Measurements from ENCODE around the gene CACNG3. TPM values are rescaled to one million over a fixed set of nuclear protein-coding genes. Genes with fewer than 3 reads are reported as not detected.

Gene CACNG3
- total RNA-seq, 1 experiment from 2014 or later, result not detected

- H4K8ac ChIP-seq (replicated peaks; ENCODE audit: insufficient read length, low read depth, low read length), result no peak overlapping the region
- H3K4ac ChIP-seq (ENCODE audit: low read depth, low read length), result no peak overlapping the region
Observed at GRCh38 chr16:24288516-24288915, 32.4 kb downstream of the CACNG3 start.

More at GRCh38 chr16:24288516-24288915, 32.4 kb downstream of the CACNG3 start:
- no peak for DNase-seq
- H2BK5ac ChIP-seq (ENCODE audit: insufficient read length, low read length), result no peak overlapping the region
- no peak overlapping the region for H3T11ph ChIP-seq (ENCODE audit: low read length)
- no peak overlapping the region for H3K4me2 ChIP-seq (ENCODE audit: insufficient read depth, insufficient read length, low read length)
- H2BK12ac ChIP-seq (ENCODE audit: insufficient read length, low read depth, low read length), result no peak overlapping the region
- Mint-ChIP-seq H3K9me3 (no peaks in the 10 kb centered on the region), H3K4me1 (peaks cover 4 to 10% of the 10 kb centered on the region in 2 experiments), H3K27me3 (ENCODE audit: low read depth) (peaks cover 21% of the 10 kb centered on the region), H3K27ac (no peak overlapping the region), H3K36me3 (ENCODE audit: insufficient read depth in 1 of 3, low read depth in 3 of 3) (no peaks in the 10 kb centered on the region), H3K4me3 (no peak overlapping the region)
- H2AK5ac ChIP-seq (ENCODE audit: insufficient read length, low read length), result no peak overlapping the region
- no CpG with 5 or more reads among the region's 2 CpGs for WGBS (ENCODE audit: extremely low coverage, insufficient read length, low lambda C conversion rate)
- no peak overlapping the region for H3K18ac ChIP-seq (ENCODE audit: insufficient read length, low read depth, low read length)
- H3K23ac ChIP-seq (ENCODE audit: insufficient read length, low read depth, low read length), result no peak overlapping the region
- TF ChIP-seq CTCF (conservative IDR thresholded peaks at IDR 0.05), result no peak
- no peak overlapping the region for H2BK20ac ChIP-seq (ENCODE audit: low read depth, low read length, poor library complexity, severe bottlenecking)
- peaks cover 2% of the 10 kb centered on the region; the same call in 1 of the 2 replicates for H3K4me1 ChIP-seq (ENCODE audit: insufficient read depth, low read length)
- H2BK120ac ChIP-seq (ENCODE audit: low read depth, low read length, poor library complexity, severe bottlenecking), result no peak overlapping the region
- H3K79me1 ChIP-seq (ENCODE audit: insufficient read depth, low read depth, low read length, poor library complexity, severe bottlenecking), result no peaks in the 10 kb centered on the region
- no peak overlapping the region for H3K9ac ChIP-seq (ENCODE audit: extremely low read depth, insufficient read length, low read length)
- no peak overlapping the region for H4K91ac ChIP-seq (ENCODE audit: insufficient read length, low read depth, low read length)
- H3K14ac ChIP-seq (ENCODE audit: insufficient read depth, low read length), result no peak overlapping the region
- H3K9me3 ChIP-seq (ENCODE audit: control insufficient read depth, low read depth, low read length), result no peaks in the 10 kb centered on the region
- H3K79me2 ChIP-seq (ENCODE audit: insufficient read depth, low read length), result no peaks in the 10 kb centered on the region
- H3K23me2 ChIP-seq (ENCODE audit: insufficient read length, low read depth, low read length, poor library complexity, severe bottlenecking), result no peaks in the 10 kb centered on the region
- no peak overlapping the region for H2AFZ ChIP-seq (ENCODE audit: low read length)
- no peak overlapping the region for H2BK15ac ChIP-seq (ENCODE audit: low read depth, low read length)
- H4K5ac ChIP-seq (ENCODE audit: insufficient read length, low read depth, low read length), result no peak overlapping the region
- no peak overlapping the region for H3K27ac ChIP-seq (ENCODE audit: insufficient read length, low read depth, low read length)
- no peaks in the 10 kb centered on the region for H3K27me3 ChIP-seq (ENCODE audit: insufficient read depth, low read length)
- H4K20me1 ChIP-seq (ENCODE audit: control insufficient read depth, insufficient read depth, insufficient read length), result no peaks in the 10 kb centered on the region
- H3K56ac ChIP-seq (ENCODE audit: insufficient read length, low read depth, low read length), result no peak overlapping the region
